Measurements from ENCODE around the gene ORC2.

- TF ChIP-seq GATA2 (IDR thresholded peaks at IDR 0.05; ENCODE audit: low read depth, low read length): no peak
- TF ChIP-seq GATA3 (IDR thresholded peaks at IDR 0.05; ENCODE audit: low read depth, low read length): no peak
Observed at GRCh38 chr2:200993097-200993496, 29.6 kb upstream of the ORC2 start.
